Uterus (tissue), 4 donors: ENCODE measurements around the gene STOX2. TPM values are rescaled to one million over a fixed set of nuclear protein-coding genes. Genes with fewer than 3 reads are reported as not detected.

Source experiments
- DNase-seq, 2 donors: peaks; one replicate each; pipeline ENCODE4 v3.0.0-alpha.2; 2019 to 2020
- H3K27ac ChIP-seq, 2 donors: fragments of 200-600 bp; sonication (generic); 1 replicate in 1 of 2; 2 replicates in 1 of 2; pipeline ENCODE4 v1.5.1; 2016 to 2018
- H3K27me3 ChIP-seq, 2 donors: fragments of 200-600 bp; sonication (generic); one replicate each; pipeline ENCODE4 v1.5.1; 2018 to 2019; ENCODE audit warnings: control low read depth in 1 of 2
- H3K36me3 ChIP-seq, 2 donors: fragments of 200-600 bp; sonication (generic); one replicate each; pipeline ENCODE4 v1.5.1; 2019; ENCODE audit warnings: control low read depth in 1 of 2
- H3K4me1 ChIP-seq, 2 donors: fragments of 200-600 bp; sonication (generic); one replicate each; pipeline ENCODE4 v1.5.1; 2018 to 2019; ENCODE audit warnings: control low read depth in 1 of 2
- H3K4me3 ChIP-seq, 2 donors: fragments of 200-600 bp; sonication (generic); 1 replicate in 1 of 2; 2 replicates in 1 of 2; pipeline ENCODE4 v1.5.1; 2018 to 2019; ENCODE audit warnings: mild to moderate bottlenecking in 1 of 2
- H3K9me3 ChIP-seq, 2 donors: fragments of 200-600 bp; sonication (generic); one replicate each; pipeline ENCODE4 v1.5.1; 2019; ENCODE audit warnings: control low read depth in 1 of 2
- POLR2A ChIP-seq, 2 donors: fragments of 450-650 bp; IDR thresholded peaks; one replicate each; pipeline ENCODE4 v1.6.1; 2016; ENCODE audit warnings: antibody characterized with exemption in 2 of 2, mild to moderate bottlenecking in 1 of 2, moderate library complexity in 1 of 2
- intact Hi-C: fragments of 100-400 bp; cut with DNase I; formaldehyde crosslinking; loops from one replicate; pipeline ENCODE4 v1.15.1; 2023; ENCODE audit warnings: low total_unique reads
- total RNA-seq, 4 donors: library from RNA; depleted of rRNA in 3 of 4; stranded (reverse); fragments of >200 nt in 3 of 4; gene quantifications; one replicate each; pipeline versions ENCODE4 v1.1.0 to v1.2.4, GENCODE V29; 2014 to 2023
- TF ChIP-seq, protein P1 (sequence below), 4 experiments: fragments of 200-600 bp in 2 of 4; fragments of 450-650 bp in 2 of 4; sonication (generic) in 2 of 4; IDR thresholded peaks; one replicate each; pipeline ENCODE4 v1.5.1; 2016 to 2019; ENCODE audit warnings: antibody characterized with exemption in 4 of 4, mild to moderate bottlenecking in 2 of 4, moderate library complexity in 1 of 4
- donor health status: DM: yes; HTN: yes; CAD: no.

STOX2 gene
- total RNA-seq, 4 donors from 2014 or later: 2.9 to 19.4 (median 11.1) TPM

DNA sequence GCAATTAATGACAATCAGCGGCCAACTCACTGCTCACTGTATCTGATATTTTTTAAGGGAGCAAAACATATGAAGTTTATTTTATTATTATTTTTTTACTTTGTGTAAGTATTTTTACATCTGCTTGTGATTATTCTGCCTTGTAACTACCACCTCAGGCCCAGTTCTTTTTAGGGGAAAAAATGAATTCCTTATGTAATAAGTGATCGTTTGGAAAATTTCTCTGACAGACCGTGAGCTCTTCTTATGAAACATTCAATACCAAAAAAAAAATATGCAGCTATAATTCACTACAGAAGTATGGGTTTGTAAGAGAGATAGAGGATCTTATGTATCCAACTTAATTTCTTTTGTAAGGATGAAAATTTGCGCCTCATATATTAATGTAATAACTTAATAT is 33.5 kb upstream of the STOX2 start:
- Histone ChIP-seq H3K27ac (no peak overlapping the region), H3K27me3 (no peaks in the 10 kb centered on the region), H3K36me3 (no peaks in the 10 kb centered on the region), H3K9me3 (no peaks in the 10 kb centered on the region), H3K4me3 (no peak overlapping the region), H3K4me1 (no peaks in the 10 kb centered on the region)
- DNase-seq: no peak
- intact Hi-C loops: no loop called here
- no peak for TF ChIP-seq POLR2A (IDR thresholded peaks at IDR 0.05)
- TF ChIP-seq, protein P1, sequence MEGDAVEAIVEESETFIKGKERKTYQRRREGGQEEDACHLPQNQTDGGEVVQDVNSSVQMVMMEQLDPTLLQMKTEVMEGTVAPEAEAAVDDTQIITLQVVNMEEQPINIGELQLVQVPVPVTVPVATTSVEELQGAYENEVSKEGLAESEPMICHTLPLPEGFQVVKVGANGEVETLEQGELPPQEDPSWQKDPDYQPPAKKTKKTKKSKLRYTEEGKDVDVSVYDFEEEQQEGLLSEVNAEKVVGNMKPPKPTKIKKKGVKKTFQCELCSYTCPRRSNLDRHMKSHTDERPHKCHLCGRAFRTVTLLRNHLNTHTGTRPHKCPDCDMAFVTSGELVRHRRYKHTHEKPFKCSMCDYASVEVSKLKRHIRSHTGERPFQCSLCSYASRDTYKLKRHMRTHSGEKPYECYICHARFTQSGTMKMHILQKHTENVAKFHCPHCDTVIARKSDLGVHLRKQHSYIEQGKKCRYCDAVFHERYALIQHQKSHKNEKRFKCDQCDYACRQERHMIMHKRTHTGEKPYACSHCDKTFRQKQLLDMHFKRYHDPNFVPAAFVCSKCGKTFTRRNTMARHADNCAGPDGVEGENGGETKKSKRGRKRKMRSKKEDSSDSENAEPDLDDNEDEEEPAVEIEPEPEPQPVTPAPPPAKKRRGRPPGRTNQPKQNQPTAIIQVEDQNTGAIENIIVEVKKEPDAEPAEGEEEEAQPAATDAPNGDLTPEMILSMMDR (IDR thresholded peaks at IDR 0.05): no peak

GRCh38 chr4:183872531-183872930 is 32.6 kb upstream of the STOX2 start:
- Histone ChIP-seq H3K4me3 (no peak overlapping the region), H3K27me3 (no peaks in the 10 kb centered on the region), H3K27ac (no peak overlapping the region), H3K9me3 (no peaks in the 10 kb centered on the region), H3K4me1 (no peaks in the 10 kb centered on the region), H3K36me3 (no peaks in the 10 kb centered on the region)
- intact Hi-C loops: no loop called here
- TF ChIP-seq, protein P1 (IDR thresholded peaks at IDR 0.05): no peak
- no peak for TF ChIP-seq POLR2A (IDR thresholded peaks at IDR 0.05)
- DNase-seq: no peak

GRCh38 chr4:183873409-183874185 is 31.5 kb upstream of the STOX2 start:
- Histone ChIP-seq H3K9me3 (no peaks in the 10 kb centered on the region), H3K4me3 (no peak overlapping the region), H3K27ac (no peak overlapping the region), H3K36me3 (no peaks in the 10 kb centered on the region), H3K4me1 (no peaks in the 10 kb centered on the region), H3K27me3 (no peaks in the 10 kb centered on the region)
- no peak for DNase-seq
- TF ChIP-seq, protein P1 (IDR thresholded peaks at IDR 0.05): no peak
- TF ChIP-seq POLR2A (IDR thresholded peaks at IDR 0.05): no peak
- intact Hi-C loops: no loop called here

DNA sequence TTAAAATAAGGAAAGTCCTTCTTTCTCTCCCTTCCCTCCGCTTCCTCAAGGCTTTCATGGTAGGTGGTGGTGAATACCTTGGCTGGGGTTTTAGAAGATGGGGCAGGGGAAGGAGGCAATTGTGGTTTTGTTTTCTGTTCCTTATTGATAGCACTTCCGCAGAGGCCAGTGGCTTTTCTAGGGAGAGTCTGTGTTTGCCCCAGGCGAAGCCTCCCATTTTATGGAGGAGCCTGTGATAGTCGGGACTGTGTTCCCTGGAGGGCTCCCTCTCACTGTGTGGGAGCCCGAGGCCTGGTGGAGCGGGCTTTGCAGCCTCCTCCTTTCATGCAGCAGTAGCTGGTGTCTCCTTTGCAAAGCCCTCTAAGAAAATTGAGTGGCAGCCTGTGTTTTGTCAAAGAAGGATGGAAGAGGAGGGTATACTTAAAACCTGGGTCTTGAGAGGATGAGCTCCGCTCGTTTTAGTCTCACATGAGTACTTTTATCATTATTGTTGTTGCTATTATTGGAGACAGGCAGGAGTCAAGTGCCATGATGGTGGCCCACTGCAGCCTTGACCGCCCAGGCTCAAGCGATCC is 29.8 kb upstream of the STOX2 start:
- no peaks in the 10 kb centered on the region for H3K4me1 ChIP-seq
- peak overlapping the region in 1 of 2 donors; percentile 77 for H3K27ac ChIP-seq
- H3K36me3 ChIP-seq: no peaks in the 10 kb centered on the region
- DNase-seq: no peak
- H3K9me3 ChIP-seq: no peaks in the 10 kb centered on the region
- intact Hi-C loops: no loop called here
- H3K27me3 ChIP-seq: no peaks in the 10 kb centered on the region
- TF ChIP-seq, protein P1 (IDR thresholded peaks at IDR 0.05): no peak
- TF ChIP-seq POLR2A (IDR thresholded peaks at IDR 0.05): no peak
- H3K4me3 ChIP-seq: no peak overlapping the region

GRCh38 chr4:183876268-183876934 is 28.7 kb upstream of the STOX2 start:
- no peaks in the 10 kb centered on the region for H3K36me3 ChIP-seq
- no peak for TF ChIP-seq POLR2A (IDR thresholded peaks at IDR 0.05)
- H3K4me1 ChIP-seq: no peaks in the 10 kb centered on the region
- H3K27ac ChIP-seq: peak overlapping the region; percentile 70 to 77
- H3K9me3 ChIP-seq: no peaks in the 10 kb centered on the region
- H3K4me3 ChIP-seq: peak overlapping the region; percentile 29 to 42
- no peaks in the 10 kb centered on the region for H3K27me3 ChIP-seq
- peak; percentile 74 to 86 for DNase-seq
- intact Hi-C loops: no loop called here
